Suprapubic skin (tissue), 3 donors: Measurements from ENCODE around the gene RNF145.

Source experiments
- CTCF ChIP-seq, 2 donors: fragments of 200-600 bp in 1 of 2; fragments of 450-650 bp in 1 of 2; sonication (generic) in 1 of 2; IDR thresholded peaks; one replicate each; pipeline ENCODE4 v1.5.1; 2016 to 2019; ENCODE audit warnings: antibody characterized with exemption in 2 of 2, mild to moderate bottlenecking in 1 of 2, moderate library complexity in 1 of 2
- POLR2AphosphoS5 ChIP-seq, 3 donors: sonication (generic); formaldehyde crosslinking; IDR thresholded peaks; one replicate each; pipeline ENCODE4 v1.6.1; 2017; ENCODE audit warnings: antibody characterized with exemption in 3 of 3

GRCh38 chr5:159183247-159183646, 26.1 kb downstream of the RNF145 start:
- no peak for TF ChIP-seq CTCF (IDR thresholded peaks at IDR 0.05)
- TF ChIP-seq POLR2AphosphoS5 (IDR thresholded peaks at IDR 0.05) = no peak
